ENCODE results near the gene LIPN.

The LIPN gene

GRCh38 chr10:88759366-88760101, at the start of gene LIPN:
TSS of gene LIPN (plus strand) at chr10:88760020. CDS start at chr10:88761406, 1,386 bp downstream.
- no peaks in the 10 kb centered on the region for H3K9me3 ChIP-seq
- intact Hi-C loops (cut with DNase I; ENCODE audit: low total_unique reads) = no loop called here
- H3K36me3 ChIP-seq = no peaks in the 10 kb centered on the region
- no peaks in the 10 kb centered on the region for H3K4me1 ChIP-seq
- TF ChIP-seq, protein P1, sequence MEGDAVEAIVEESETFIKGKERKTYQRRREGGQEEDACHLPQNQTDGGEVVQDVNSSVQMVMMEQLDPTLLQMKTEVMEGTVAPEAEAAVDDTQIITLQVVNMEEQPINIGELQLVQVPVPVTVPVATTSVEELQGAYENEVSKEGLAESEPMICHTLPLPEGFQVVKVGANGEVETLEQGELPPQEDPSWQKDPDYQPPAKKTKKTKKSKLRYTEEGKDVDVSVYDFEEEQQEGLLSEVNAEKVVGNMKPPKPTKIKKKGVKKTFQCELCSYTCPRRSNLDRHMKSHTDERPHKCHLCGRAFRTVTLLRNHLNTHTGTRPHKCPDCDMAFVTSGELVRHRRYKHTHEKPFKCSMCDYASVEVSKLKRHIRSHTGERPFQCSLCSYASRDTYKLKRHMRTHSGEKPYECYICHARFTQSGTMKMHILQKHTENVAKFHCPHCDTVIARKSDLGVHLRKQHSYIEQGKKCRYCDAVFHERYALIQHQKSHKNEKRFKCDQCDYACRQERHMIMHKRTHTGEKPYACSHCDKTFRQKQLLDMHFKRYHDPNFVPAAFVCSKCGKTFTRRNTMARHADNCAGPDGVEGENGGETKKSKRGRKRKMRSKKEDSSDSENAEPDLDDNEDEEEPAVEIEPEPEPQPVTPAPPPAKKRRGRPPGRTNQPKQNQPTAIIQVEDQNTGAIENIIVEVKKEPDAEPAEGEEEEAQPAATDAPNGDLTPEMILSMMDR (IDR thresholded peaks at IDR 0.05) = no peak
- no peak within 1 kb of the TSS for H3K4me3 ChIP-seq
- peak in 1 of 2 donors; percentile 29 for DNase-seq
- no peaks in the 10 kb centered on the region for H3K27me3 ChIP-seq
- H3K27ac ChIP-seq = no peak within 1 kb of the TSS

- intact Hi-C loops (cut with DNase I; ENCODE audit: low total_unique reads) = no loop called here
- H3K4me3 ChIP-seq = no peak overlapping the region
- TF ChIP-seq, protein P1 (IDR thresholded peaks at IDR 0.05) = no peak
- H3K27me3 ChIP-seq = no peaks in the 10 kb centered on the region
- no peaks in the 10 kb centered on the region for H3K4me1 ChIP-seq
- no peaks in the 10 kb centered on the region for H3K9me3 ChIP-seq
- H3K36me3 ChIP-seq = no peaks in the 10 kb centered on the region
- DNase-seq = no peak
- no peak overlapping the region for H3K27ac ChIP-seq
Observed at GRCh38 chr10:88715517-88715916, 44.3 kb upstream of the LIPN start.

DNA sequence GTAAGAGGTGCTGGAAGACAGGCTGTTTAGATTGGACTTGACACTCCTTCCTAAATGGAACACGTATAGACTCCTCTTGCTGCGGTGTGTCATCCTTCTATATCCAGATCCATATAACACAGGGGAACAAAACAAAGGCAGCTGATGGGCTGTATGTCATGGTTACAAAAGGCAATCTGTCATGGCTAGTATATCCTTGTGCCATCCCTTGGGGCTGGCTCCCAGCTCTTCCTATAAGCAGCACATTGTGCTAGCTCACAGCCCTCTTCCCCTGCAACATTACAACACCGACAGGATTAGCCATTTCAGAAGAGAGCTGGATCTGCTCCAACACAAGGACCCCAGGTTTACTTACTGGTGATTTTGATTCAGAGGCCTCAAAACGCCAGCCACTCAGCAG, 38.4 kb upstream of the LIPN start:
- peaks cover 0 to 4% of the 10 kb centered on the region in 2 donors for H3K27me3 ChIP-seq
- no peaks in the 10 kb centered on the region for H3K9me3 ChIP-seq
- H3K4me3 ChIP-seq = no peak overlapping the region
- H3K36me3 ChIP-seq = no peaks in the 10 kb centered on the region
- intact Hi-C loops (cut with DNase I; ENCODE audit: low total_unique reads) = no loop called here
- no peak for DNase-seq
- H3K27ac ChIP-seq = no peak overlapping the region
- no peaks in the 10 kb centered on the region for H3K4me1 ChIP-seq
- TF ChIP-seq, protein P1 (IDR thresholded peaks at IDR 0.05) = no peak

DNA sequence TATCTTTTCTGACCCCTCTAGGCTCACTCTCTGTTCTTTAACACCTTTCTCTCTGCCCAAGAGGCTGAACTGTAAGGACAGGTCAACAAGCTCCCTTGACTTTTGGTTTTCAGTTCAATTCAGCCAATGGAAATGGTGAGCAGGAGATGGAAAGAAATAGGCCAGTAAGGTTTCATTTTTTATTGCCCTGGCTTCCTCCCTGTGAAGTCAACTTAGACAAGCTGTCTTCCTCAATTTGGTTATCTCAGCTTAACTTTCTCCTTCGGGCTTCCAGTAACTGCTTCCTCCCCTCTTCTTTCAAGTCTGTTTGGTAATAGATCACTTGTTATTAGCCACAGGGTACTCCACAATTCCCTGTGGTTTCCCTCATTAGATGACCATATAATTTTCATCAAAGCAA, 34.0 kb upstream of the LIPN start:
- no peak overlapping the region for H3K27ac ChIP-seq
- H3K4me3 ChIP-seq = no peak overlapping the region
- no peaks in the 10 kb centered on the region for H3K9me3 ChIP-seq
- peaks cover 0 to 13% of the 10 kb centered on the region in 2 donors for H3K27me3 ChIP-seq
- H3K4me1 ChIP-seq = no peaks in the 10 kb centered on the region
- DNase-seq = no peak
- TF ChIP-seq, protein P1 (IDR thresholded peaks at IDR 0.05) = no peak
- intact Hi-C loops (cut with DNase I; ENCODE audit: low total_unique reads) = no loop called here
- H3K36me3 ChIP-seq = no peaks in the 10 kb centered on the region

DNA sequence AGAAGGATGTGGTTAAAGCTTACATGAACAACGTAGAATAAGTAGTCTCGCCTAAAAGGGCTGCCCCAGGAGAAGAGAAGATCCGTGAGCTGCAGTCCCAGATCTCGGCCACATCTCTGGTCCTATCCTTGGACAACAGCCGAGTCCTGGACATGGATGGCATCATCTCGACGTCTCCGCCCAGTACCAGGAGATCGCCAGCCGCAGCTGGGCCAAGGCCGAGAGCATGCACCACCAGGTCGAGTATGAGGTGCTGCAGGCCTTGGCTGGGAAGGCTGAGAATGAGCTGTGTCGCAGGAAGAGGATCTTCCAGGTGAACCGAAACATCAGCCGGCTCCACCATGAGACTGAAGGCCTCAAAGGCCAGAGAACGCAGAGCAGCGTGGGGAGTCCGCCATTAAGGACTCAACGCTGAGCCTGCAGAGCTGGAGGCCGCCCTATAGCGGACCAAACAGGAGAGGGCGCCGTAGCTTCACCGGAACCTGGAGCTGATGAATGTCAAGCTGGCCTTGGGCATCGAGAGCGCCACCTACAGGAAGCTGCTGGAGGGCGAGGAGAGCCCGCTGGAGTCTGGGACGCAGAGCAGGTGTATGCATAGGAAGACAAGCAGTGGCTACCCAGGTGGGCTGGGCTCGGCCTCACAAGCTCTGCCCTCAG, 31.6 kb upstream of the LIPN start:
- Histone ChIP-seq H3K4me1 (no peaks in the 10 kb centered on the region), H3K36me3 (no peaks in the 10 kb centered on the region), H3K4me3 (no peak overlapping the region), H3K9me3 (no peaks in the 10 kb centered on the region), H3K27ac (no peak overlapping the region), H3K27me3 (peaks cover 0 to 9% of the 10 kb centered on the region in 2 donors)
- no peak for DNase-seq
- intact Hi-C loops (cut with DNase I; ENCODE audit: low total_unique reads) = no loop called here
- TF ChIP-seq, protein P1 (IDR thresholded peaks at IDR 0.05) = no peak

All from tibial artery (tissue), 4 donors.